Psoas muscle (tissue), 8 donors: ENCODE results near the gene RPL29. TPM values are rescaled to one million over a fixed set of nuclear protein-coding genes. Genes with fewer than 3 reads are reported as not detected.
A peak's percentile ranks its signal among the peaks of the same experiment; 100 is the strongest.

ENCODE experiments used
- ATAC-seq, 4 donors: fragments of 200-7000 bp; cut with Tn5 transposase; one replicate each; pipeline ENCODE4 v1.9.1; 2020; ENCODE audit warnings: moderate library complexity in 3 of 4, mild to moderate bottlenecking in 2 of 4
- DNase-seq, 2 donors: peaks; one replicate each; pipeline ENCODE4 v3.0.0-alpha.2; 2020
- H3K27ac ChIP-seq: fragments of 200-600 bp; one replicate; pipeline ENCODE4 v1.8.0; 2022
- H3K27me3 ChIP-seq, 3 donors: fragments of 200-600 bp in 1 of 3; one replicate each; pipeline versions ENCODE4 v1.6.1 to v1.8.0; 2013 to 2022; ENCODE audit warnings: low read length in 2 of 3, mild to moderate bottlenecking in 2 of 3, moderate library complexity in 1 of 3; ENCODE audit not compliant: insufficient read depth in 3 of 3
- H3K36me3 ChIP-seq, 2 donors: fragments of 200-600 bp in 1 of 2; one replicate each; pipeline versions ENCODE4 v1.6.1 to v1.8.0; 2013 to 2022; ENCODE audit warnings: low read depth in 1 of 2, mild to moderate bottlenecking in 1 of 2, moderate library complexity in 1 of 2; ENCODE audit not compliant: insufficient read depth in 1 of 2
- H3K4me1 ChIP-seq: fragments of 200-600 bp; one replicate; pipeline ENCODE4 v1.8.0; 2022
- H3K4me3 ChIP-seq: fragments of 200-600 bp; one replicate; pipeline ENCODE4 v1.8.0; 2022; ENCODE audit warnings: mild to moderate bottlenecking
- H3K9me3 ChIP-seq: fragments of 200-600 bp; one replicate; pipeline ENCODE4 v1.8.0; 2022
- WGBS, 3 donors: extraction: QIAGEN DNeasy Blood & Tissue Kit; methylation state at CpG; one replicate each; pipeline versions ENCODE4 v1.1.6 to v1.1.7; 2013; 5-methylcytosine and 5-hydroxymethylcytosine counted together
- intact Hi-C, 2 donors: fragments of 100-400 bp; cut with DNase I; formaldehyde crosslinking; loops; one replicate each; pipeline versions ENCODE4 v1.11.0 to v1.14.2; 2022
- polyA plus RNA-seq, 3 donors: library from polyadenylated mRNA; stranded (reverse); fragments of 200-250 nt; gene quantifications; one replicate each; pipeline ENCODE4 v1.2.3, GENCODE V29; 2013
- total RNA-seq, 4 donors: library from RNA; stranded (reverse); fragmentation: NEBNext Ultra II Directional in 2 of 4; extraction: Animal tissue kit (Norgen Biotek cat#: 25700) in 2 of 4; gene quantifications; one replicate each; pipeline versions ENCODE4 v1.2.1 to v1.2.4, GENCODE V29; 2021 to 2023
- TF ChIP-seq, protein P1 (sequence below): fragments of 200-600 bp; IDR thresholded peaks from one replicate; pipeline ENCODE4 v1.8.0; 2022; ENCODE audit warnings: antibody characterized with exemption
- donor health status: healthy with polysubstance abuse.
- donor health status: DM: no; HTN: no; CAD: no; lungs with moderate emphysema.
- donor health status: Bipolar disorder and iron deficiency.
- donor health status: healthy.
- donor health status: DM: yes; HTN: yes; CAD: no.
- donor health status: DM: no; HTN: no; CAD: no.
- donor health status: DM: no; HTN: no; CAD: no.
- donor health status: DM: yes; HTN: yes; CAD: no.

Gene RPL29
- total and polyA plus RNA-seq, 7 donors: 1,113 to 2,767 (median 1,294) TPM

DNA sequence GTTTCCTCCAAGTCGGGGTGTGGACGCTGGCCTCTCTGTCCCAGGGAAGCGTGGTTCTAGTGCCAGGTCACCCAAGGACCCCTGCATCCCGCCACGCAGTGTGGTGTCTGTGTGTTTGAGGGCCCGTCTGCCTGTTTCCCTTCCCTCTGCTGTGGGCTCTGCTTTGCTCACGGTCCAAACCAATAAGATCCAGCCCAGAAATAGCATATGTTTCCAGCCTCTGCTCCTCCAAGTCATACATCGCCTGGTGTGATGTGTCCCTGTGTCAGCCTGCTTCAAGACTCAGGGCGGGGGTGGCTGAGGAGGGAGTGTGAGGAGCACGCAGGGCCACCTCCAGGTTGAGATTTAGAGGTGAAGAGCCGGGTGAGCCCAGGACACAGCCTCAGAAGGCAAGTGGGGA lies 21.9 kb upstream of the RPL29 start:
- WGBS, 3 donors: 39 to 68% (median 50%) methylated on average over 11 of the region's 11 CpGs
- peaks cover 76% of the 10 kb centered on the region for H3K4me1 ChIP-seq
- peak in 3 of 4 donors; percentile 27 to 30 (median 27) for ATAC-seq
- H3K27ac ChIP-seq: peak overlapping the region; percentile 92
- H3K36me3 ChIP-seq: no peaks in the 10 kb centered on the region
- TF ChIP-seq, protein P1, sequence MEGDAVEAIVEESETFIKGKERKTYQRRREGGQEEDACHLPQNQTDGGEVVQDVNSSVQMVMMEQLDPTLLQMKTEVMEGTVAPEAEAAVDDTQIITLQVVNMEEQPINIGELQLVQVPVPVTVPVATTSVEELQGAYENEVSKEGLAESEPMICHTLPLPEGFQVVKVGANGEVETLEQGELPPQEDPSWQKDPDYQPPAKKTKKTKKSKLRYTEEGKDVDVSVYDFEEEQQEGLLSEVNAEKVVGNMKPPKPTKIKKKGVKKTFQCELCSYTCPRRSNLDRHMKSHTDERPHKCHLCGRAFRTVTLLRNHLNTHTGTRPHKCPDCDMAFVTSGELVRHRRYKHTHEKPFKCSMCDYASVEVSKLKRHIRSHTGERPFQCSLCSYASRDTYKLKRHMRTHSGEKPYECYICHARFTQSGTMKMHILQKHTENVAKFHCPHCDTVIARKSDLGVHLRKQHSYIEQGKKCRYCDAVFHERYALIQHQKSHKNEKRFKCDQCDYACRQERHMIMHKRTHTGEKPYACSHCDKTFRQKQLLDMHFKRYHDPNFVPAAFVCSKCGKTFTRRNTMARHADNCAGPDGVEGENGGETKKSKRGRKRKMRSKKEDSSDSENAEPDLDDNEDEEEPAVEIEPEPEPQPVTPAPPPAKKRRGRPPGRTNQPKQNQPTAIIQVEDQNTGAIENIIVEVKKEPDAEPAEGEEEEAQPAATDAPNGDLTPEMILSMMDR: no peak
- peak; percentile 15 to 77 for DNase-seq
- H3K9me3 ChIP-seq: no peaks in the 10 kb centered on the region
- H3K27me3 ChIP-seq: no peaks in the 10 kb centered on the region
- intact Hi-C loops: no loop called here
- no peak overlapping the region for H3K4me3 ChIP-seq

DNA sequence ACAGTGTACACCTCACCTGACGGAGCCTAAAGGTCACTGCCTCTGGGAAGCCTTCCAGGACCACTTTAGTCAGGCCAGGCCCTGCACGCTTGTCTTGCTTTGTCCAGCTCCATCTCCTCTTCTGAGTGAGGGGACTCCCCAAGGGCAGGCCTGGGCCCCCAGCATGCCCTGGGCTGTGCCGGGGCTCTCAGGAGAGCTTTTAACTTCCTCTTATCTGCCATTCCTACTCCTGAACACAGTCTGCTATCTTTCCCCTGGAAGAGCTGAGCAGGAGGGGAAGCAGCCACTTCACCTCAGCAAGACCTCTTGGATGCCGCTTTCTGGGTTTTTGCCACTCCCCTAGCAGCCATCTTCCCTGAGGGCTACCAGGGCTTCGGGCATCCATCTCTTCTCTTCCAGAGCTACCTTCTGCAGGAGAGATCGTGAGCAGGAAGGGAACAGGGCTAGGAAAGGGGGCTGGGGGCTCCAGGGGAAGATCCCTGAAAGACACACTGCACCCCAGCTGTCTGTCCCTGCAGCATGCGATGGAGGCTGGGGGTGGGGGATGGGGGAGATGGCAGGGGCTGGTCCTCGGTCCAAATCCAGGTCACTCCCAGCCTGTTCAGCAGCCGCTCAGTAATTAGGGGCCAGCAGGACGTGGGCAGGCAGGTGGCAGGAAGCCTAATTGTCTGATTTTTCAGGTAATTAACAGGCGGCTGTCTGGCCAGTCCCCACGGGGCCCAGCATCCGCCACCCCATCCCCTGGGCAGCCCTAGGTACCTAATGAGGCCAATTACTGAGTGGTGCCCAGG lies 19.9 kb upstream of the RPL29 start:
- intact Hi-C loops: no loop called here
- 78 to 88% (median 87%) methylated on average over 13 of the region's 13 CpGs for WGBS, 3 donors
- DNase-seq: no peak
- H3K27me3 ChIP-seq: no peaks in the 10 kb centered on the region
- H3K4me3 ChIP-seq: no peak overlapping the region
- TF ChIP-seq, protein P1: no peak
- H3K36me3 ChIP-seq: no peaks in the 10 kb centered on the region
- H3K4me1 ChIP-seq: peaks cover 63% of the 10 kb centered on the region
- peak overlapping the region; percentile 92 for H3K27ac ChIP-seq
- ATAC-seq: no peak
- no peaks in the 10 kb centered on the region for H3K9me3 ChIP-seq

DNA sequence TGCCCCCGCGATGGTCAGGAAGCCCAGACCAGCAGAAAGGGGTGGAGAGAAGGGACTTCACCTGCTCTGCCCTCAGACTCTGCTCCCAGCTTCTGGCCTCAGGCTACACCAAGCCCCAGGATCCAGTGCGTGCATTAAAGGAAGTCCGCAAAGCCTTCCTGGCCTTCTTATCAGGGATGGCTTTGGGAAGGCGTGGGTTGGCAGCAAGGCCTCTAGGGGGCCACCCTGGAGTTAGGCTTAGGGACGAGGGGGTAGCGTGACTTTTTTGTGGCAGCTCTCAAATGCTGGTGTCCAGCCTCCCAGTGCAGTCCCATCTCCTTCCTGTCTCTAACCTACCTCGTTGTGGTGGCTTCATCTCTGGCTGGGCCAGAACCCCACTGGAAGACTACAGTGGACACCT lies 18.9 kb upstream of the RPL29 start:
- DNase-seq (peak in 1 of 2 donors; percentile 16), ATAC-seq (no peak)
- peak overlapping the region; percentile 36 for H3K27ac ChIP-seq
- H3K36me3 ChIP-seq: no peaks in the 10 kb centered on the region
- TF ChIP-seq, protein P1: no peak
- H3K4me1 ChIP-seq: peaks cover 53% of the 10 kb centered on the region
- WGBS, 3 donors: 80 to 86% (median 81%) methylated on average over 8 of the region's 8 CpGs
- H3K27me3 ChIP-seq: no peaks in the 10 kb centered on the region
- intact Hi-C loops: loop anchor here in 1 of 2 donors (5.0 kb wide), 1 partner anchor 38 kb away; no protein-coding TSS in a partner anchor
- H3K4me3 ChIP-seq: no peak overlapping the region
- H3K9me3 ChIP-seq: no peaks in the 10 kb centered on the region

DNA sequence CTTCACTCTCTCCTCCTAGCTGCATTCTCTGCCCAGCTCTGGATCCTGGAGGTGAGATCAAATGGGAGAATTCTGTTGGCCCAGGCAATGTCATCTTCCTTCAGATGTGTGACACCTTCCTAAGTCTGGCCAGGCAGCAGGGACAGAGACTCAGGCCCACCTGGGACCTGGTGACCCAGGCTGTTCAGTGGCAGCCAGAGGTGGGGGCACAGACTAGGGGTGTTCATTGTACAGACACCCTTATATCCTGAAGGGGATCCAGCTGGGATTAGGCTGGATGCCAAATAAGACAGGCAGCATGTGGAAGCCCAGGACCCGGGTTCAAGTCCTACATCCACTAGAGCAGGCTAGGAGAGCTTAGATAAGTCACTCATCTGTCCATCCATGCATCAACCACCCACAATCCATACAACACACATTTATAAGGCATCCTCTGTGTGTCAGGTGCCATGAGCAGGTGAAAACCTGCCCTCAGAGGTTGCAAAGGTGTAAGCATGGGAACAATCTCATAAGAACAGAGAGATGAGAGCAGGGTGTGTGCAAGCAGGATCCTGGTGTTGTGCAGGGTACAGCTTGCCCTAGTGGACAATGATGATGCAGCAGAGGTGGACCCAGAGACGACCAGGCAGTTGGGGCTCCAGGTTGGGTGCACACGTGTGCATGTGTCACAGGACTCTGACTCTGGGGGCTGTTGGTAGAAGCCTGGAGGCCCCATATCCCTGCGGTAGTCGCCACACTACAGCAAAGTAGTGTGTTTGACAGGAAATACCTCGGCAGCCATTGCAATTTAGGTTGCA lies 18.3 kb upstream of the RPL29 start:
- ATAC-seq: no peak
- TF ChIP-seq, protein P1: no peak
- Histone ChIP-seq H3K27ac (no peak overlapping the region), H3K27me3 (no peaks in the 10 kb centered on the region), H3K9me3 (no peaks in the 10 kb centered on the region), H3K4me1 (peaks cover 47% of the 10 kb centered on the region), H3K36me3 (no peaks in the 10 kb centered on the region), H3K4me3 (no peak overlapping the region)
- intact Hi-C loops: loop anchor here in 1 of 2 donors (5.0 kb wide), 1 partner anchor 38 kb away; no protein-coding TSS in a partner anchor
- 89 to 97% (median 89%) methylated on average over 6 of the region's 6 CpGs for WGBS, 3 donors
- DNase-seq: no peak
